Measurements from ENCODE around the gene DOC2B. TPM values are rescaled to one million over a fixed set of nuclear protein-coding genes. Genes with fewer than 3 reads are reported as not detected.

The DOC2B gene
- total and polyA plus RNA-seq, 2 of the 13 experiments (the other 11 are each of a cell fraction or from before 2014, with no cell fraction given), result 0.09 to 0.22 TPM

- no peak overlapping the region for H3K4me2 ChIP-seq (ENCODE audit: low read depth, low read length)
- H3K9me3 ChIP-seq (ENCODE audit: low read length), result no peaks in the 10 kb centered on the region
- H3K36me3 ChIP-seq (replicated peaks in 1 of 2; ENCODE audit: control insufficient read depth in 1 of 2, insufficient read depth in 2 of 2, low read length in 2 of 2), result no peaks in the 10 kb centered on the region
- intact Hi-C loops (cut with micrococcal nuclease; ENCODE audit: unreplicated experiment), result no loop called here
- TF ChIP-seq ZNF354B (CRISPR knock-in tag; IDR thresholded peaks at IDR 0.05) (no peak), TFAP4 (IDR thresholded peaks at IDR 0.05; ENCODE audit: borderline replicate concordance, low read depth) (no peak), PHF21A (CRISPR knock-in tag; IDR thresholded peaks at IDR 0.05) (no peak), RFXANK (CRISPR knock-in tag; IDR thresholded peaks at IDR 0.05) (no peak), ZNF280B (CRISPR knock-in tag; IDR thresholded peaks at IDR 0.05; ENCODE audit: borderline replicate concordance) (no peak), MYC (CRISPR knock-in tag; IDR thresholded peaks at IDR 0.05; ENCODE audit: borderline replicate concordance) (no peak), TBL1XR1 (IDR thresholded peaks at IDR 0.05; ENCODE audit: borderline replicate concordance, low read length, partially characterized antibody) (no peak), ZNF18 (CRISPR knock-in tag; IDR thresholded peaks at IDR 0.05; ENCODE audit: insufficient replicate concordance) (no peak), SUZ12 (IDR thresholded peaks at IDR 0.05; ENCODE audit: low read depth, low read length) (no peak), TEAD3 (CRISPR knock-in tag; optimal IDR thresholded peaks at IDR 0.05; ENCODE audit: borderline replicate concordance) (no peak), PITX1 (CRISPR knock-in tag; IDR thresholded peaks at IDR 0.05) (no peak), ZNF784 (CRISPR knock-in tag; IDR thresholded peaks at IDR 0.05; ENCODE audit: borderline replicate concordance) (no peak), ZFP41 (CRISPR knock-in tag; IDR thresholded peaks at IDR 0.05; ENCODE audit: borderline replicate concordance) (no peak)
- no TSS peak for BruUV-seq (replicated peaks)
- H3K79me2 ChIP-seq (ENCODE audit: insufficient read depth, low read length), result no peaks in the 10 kb centered on the region
- ATAC-seq (no peak), FAIRE-seq (no peak), DNase-seq (ENCODE audit: low spot score) (no peak)
- no peak overlapping the region for H3K9ac ChIP-seq (ENCODE audit: insufficient read depth, low read depth, low read length)
- H3K4me1 ChIP-seq (ENCODE audit: insufficient read depth, low read length), result peaks cover 24% of the 10 kb centered on the region
- no peak overlapping the region for H3K27ac ChIP-seq (ENCODE audit: extremely low read length, insufficient read depth, low read length)
- no peaks in the 10 kb centered on the region for H3K27me3 ChIP-seq (ENCODE audit: control insufficient read depth in 1 of 2, insufficient read depth in 2 of 2, low read length in 2 of 2)
- 87% methylated on average over 15 of the region's 15 CpGs for WGBS (ENCODE audit: low lambda C conversion rate)
- H2AFZ ChIP-seq (ENCODE audit: low read length), result no peak overlapping the region
- in situ Hi-C loops (cut with HindIII; ENCODE audit: extremely low pct_ligation_motif_present, low pct_unique_long_range_greater_than_20kb), result loop anchor here (10.0 kb wide), 1 partner anchor 65 kb away; no protein-coding TSS in a partner anchor
- POLR2A ChIA-PET, result no interaction called here
- no peak overlapping the region for H3K4me3 ChIP-seq (replicated peaks in 1 of 3; ENCODE audit: insufficient read depth in 1 of 3, low read depth in 2 of 3, low read length in 3 of 3)
- peaks cover 2% of the 10 kb centered on the region; the same call in 1 of the 2 replicates for H4K20me1 ChIP-seq (ENCODE audit: insufficient read depth, low read length)
- CTCF ChIA-PET (ENCODE audit: low intra/inter-chr PET ratio, low total read pairs), result no interaction called here
These were observed 48.4 kb upstream of the DOC2B start for GRCh38 chr17:229709-230394.

All from HepG2 (cell line).